Muscle of leg (tissue), 11 donors: Measurements from ENCODE around the gene CFAP206. TPM values are rescaled to one million over a fixed set of nuclear protein-coding genes. Genes with fewer than 3 reads are reported as not detected.

Experiments
- DNase-seq: peaks from one replicate; pipeline ENCODE4 v3.0.0; 2013
- H3K27ac ChIP-seq: one replicate; pipeline ENCODE4 v1.5.1; 2013; ENCODE audit warnings: mild to moderate bottlenecking, low read length, control low read depth
- H3K27me3 ChIP-seq: one replicate; pipeline ENCODE4 v1.6.1; 2013; ENCODE audit warnings: low read length; ENCODE audit not compliant: control insufficient read depth, insufficient read depth
- H3K36me3 ChIP-seq: one replicate; pipeline ENCODE4 v1.6.1; 2013; ENCODE audit warnings: low read length; ENCODE audit not compliant: control insufficient read depth, insufficient read depth
- H3K4me1 ChIP-seq: one replicate; pipeline ENCODE4 v1.6.1; 2013; ENCODE audit warnings: low read length; ENCODE audit not compliant: control insufficient read depth, insufficient read depth
- H3K4me3 ChIP-seq: one replicate; pipeline ENCODE4 v1.5.1; 2013; ENCODE audit warnings: low read length, control low read depth
- H3K9me3 ChIP-seq: replicated peaks from 2 replicates; pipeline ENCODE4 v1.6.1; 2013; ENCODE audit warnings: low read depth, low read length; ENCODE audit not compliant: control insufficient read depth
- WGBS: methylation state at CpG from one replicate; pipeline ENCODE4 v1.1.5; 2013; ENCODE audit warnings: missing lambda C conversion rate; ENCODE audit not compliant: insufficient coverage; 5-methylcytosine and 5-hydroxymethylcytosine counted together
- polyA plus RNA-seq, 8 donors: library from polyadenylated mRNA; unstranded; fragments of 120-200 nt; gene quantifications; one replicate each; pipeline versions ENCODE4 v1.2.1 to v1.2.3, GENCODE V29; 2013; ENCODE audit warnings: inconsistent platforms in 1 of 8, low replicate concordance in 1 of 8; ENCODE audit not compliant: insufficient read length in 8 of 8, insufficient read depth in 1 of 8
- total RNA-seq: library from RNA; stranded (reverse); fragments of 120-200 nt; gene quantifications from one replicate; pipeline ENCODE4 v1.2.4, GENCODE V29; 2013

CFAP206 gene
- total and polyA plus RNA-seq, 9 donors = 0.09 to 0.30 (median 0.19) TPM; not detected in 1

DNA sequence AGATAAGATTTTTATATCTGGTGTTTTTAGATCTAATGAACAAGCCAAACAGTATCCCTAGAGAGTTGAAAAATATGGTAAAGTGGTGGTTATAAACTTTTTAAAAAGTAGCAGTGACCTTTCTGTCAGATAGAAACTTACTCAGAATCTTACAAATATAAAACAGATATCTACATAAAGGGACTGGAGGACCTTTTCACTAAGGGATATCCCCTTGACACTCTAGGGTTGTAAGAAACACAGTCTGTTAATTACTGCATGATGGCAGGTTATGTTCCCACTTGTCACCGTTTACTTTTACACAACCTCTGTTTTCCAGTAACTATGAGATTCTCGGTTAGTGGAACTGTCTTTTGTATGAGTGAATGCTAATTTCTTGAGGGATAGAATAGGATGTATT, 11.5 kb downstream of the CFAP206 start:
- DNase-seq = no peak
- Histone ChIP-seq H3K27me3 (no peaks in the 10 kb centered on the region), H3K27ac (no peak overlapping the region), H3K4me1 (no peaks in the 10 kb centered on the region), H3K4me3 (no peak overlapping the region), H3K9me3 (no peaks in the 10 kb centered on the region), H3K36me3 (no peaks in the 10 kb centered on the region)
- no CpG with 5 or more reads among the region's 2 CpGs for WGBS

DNA sequence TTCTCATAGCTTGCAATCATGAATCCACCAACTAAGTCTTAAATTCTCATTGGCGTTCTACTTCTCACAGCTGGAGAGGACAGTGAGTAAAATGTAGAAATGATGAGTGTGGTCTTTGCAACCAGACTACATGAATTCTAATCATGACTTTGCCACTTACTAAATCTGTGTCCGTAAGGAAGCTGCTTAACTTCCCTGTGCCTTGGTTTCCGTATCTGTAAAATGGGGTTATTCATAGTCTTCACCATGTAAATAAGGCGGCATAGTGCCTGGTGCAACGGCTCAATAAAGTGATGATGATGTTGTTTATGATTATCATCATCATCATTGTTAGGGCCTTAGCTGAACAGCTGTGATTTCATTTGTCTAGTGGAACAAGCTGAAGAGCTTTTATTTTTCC, 12.6 kb downstream of the CFAP206 start:
- no peak overlapping the region for H3K4me3 ChIP-seq
- H3K27ac ChIP-seq = no peak overlapping the region
- H3K9me3 ChIP-seq = no peaks in the 10 kb centered on the region
- no peaks in the 10 kb centered on the region for H3K4me1 ChIP-seq
- no peak for DNase-seq
- no peaks in the 10 kb centered on the region for H3K36me3 ChIP-seq
- no peaks in the 10 kb centered on the region for H3K27me3 ChIP-seq
- no CpG with 5 or more reads among the region's 5 CpGs for WGBS

DNA sequence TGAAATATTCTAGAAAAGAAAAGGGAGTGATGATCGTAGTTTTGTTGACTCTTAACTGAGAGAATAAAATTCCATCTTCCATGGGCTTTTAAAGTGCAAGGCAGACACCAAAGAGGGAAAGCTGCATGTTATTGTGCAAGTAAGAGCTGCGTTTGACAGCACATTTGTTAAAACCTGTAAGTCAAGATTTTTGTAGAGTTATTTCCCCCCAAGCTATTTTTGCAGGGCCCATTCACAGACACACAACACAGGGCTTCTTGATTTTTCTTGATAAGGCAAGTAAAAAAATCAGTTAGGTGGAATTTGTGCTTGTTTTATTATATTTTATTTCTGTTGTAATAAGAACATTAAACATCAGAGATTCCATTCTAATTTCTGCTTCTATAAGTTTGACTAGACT, 13.8 kb downstream of the CFAP206 start:
- H3K36me3 ChIP-seq = no peaks in the 10 kb centered on the region
- H3K4me3 ChIP-seq = no peak overlapping the region
- H3K27ac ChIP-seq = no peak overlapping the region
- H3K27me3 ChIP-seq = no peaks in the 10 kb centered on the region
- no peaks in the 10 kb centered on the region for H3K9me3 ChIP-seq
- no peaks in the 10 kb centered on the region for H3K4me1 ChIP-seq
- WGBS = no CpG with 5 or more reads among the region's 2 CpGs
- DNase-seq = no peak

DNA sequence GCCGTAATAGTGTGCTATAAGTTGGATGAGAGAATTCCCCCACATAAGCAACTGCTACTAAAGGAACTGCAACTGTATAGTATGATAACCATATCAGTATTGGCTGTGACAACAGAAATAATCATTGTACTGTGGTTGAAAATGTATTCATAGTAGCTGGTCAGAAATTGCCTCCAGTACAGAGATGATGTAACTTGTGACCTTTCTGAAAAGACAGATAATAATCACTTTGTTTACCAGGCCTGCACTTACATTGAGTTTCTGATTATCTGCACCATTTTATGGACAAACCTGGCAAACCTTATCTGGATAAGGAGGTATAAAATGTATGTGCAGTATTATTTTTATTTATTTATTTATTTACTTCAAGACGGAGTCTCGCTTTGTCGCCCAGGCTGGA, 19.0 kb downstream of the CFAP206 start:
- Histone ChIP-seq H3K9me3 (no peaks in the 10 kb centered on the region), H3K36me3 (no peaks in the 10 kb centered on the region), H3K4me3 (no peak overlapping the region), H3K4me1 (no peaks in the 10 kb centered on the region), H3K27ac (no peak overlapping the region), H3K27me3 (no peaks in the 10 kb centered on the region)
- no CpG with 5 or more reads among the region's 4 CpGs for WGBS
- DNase-seq = no peak

DNA sequence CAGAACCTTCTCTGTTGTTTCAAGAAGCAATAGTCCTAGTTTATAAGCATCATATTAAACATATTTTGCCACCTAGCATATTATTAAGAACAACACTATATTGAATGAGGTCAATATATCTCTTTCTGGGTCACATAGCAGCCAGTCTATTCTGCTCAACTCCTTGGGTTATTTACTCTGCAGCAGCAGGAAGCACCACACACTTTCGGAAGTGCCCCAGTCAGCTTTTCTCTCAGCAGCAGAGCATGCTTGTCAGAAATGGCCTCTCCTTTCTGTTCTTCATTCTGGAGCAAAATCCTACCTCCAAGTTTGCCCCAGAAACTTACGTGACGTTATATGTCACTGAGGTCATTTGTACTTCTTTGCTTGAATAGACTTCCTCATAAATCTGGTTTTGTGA, 22.7 kb downstream of the CFAP206 start:
- Histone ChIP-seq H3K27ac (no peak overlapping the region), H3K27me3 (no peaks in the 10 kb centered on the region), H3K36me3 (no peaks in the 10 kb centered on the region), H3K4me1 (no peaks in the 10 kb centered on the region), H3K4me3 (no peak overlapping the region), H3K9me3 (no peaks in the 10 kb centered on the region)
- 67% methylated on average over 1 of the region's 3 CpGs for WGBS
- DNase-seq = no peak

DNA sequence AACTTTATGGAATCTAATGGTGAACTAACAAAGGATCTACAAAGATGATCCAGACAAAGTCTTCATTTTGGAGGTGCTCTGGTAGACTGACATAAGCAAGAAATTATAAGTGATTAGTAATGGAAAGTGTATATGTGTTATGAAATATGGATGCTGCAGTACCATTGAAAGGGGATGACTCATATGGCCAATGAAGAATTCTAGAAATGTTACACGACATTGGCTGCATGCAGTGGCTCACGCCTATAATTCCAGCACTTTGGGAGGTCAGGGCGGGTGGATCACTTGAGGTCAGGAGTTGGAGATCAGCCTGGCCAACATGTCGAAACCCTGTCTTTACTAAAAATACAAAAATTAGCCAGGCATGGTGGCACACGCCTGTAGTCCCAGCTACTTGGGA, 23.5 kb downstream of the CFAP206 start:
- WGBS = 82% methylated on average over 3 of the region's 5 CpGs
- H3K27me3 ChIP-seq = no peaks in the 10 kb centered on the region
- no peaks in the 10 kb centered on the region for H3K36me3 ChIP-seq
- H3K9me3 ChIP-seq = no peaks in the 10 kb centered on the region
- no peak overlapping the region for H3K27ac ChIP-seq
- no peak overlapping the region for H3K4me3 ChIP-seq
- no peak for DNase-seq
- no peaks in the 10 kb centered on the region for H3K4me1 ChIP-seq

DNA sequence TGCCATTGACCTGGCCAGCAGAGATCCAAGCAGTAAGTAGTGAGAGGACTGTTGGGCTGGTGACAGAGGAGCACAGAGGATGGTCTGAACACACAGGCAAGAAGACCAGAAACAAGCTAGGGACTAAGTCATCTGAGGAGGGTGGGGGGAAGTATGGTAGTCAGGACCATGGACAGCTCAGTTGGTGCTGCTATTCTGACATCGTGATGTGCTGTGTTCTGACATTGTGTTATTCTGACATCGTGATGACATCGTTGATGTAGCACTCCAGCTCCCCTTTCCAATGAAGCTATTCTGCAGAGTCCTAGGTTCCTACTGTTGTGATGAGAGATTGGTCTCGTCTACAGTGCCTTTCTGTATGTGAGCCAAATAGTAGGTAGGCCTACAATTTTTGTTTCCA, 28.7 kb downstream of the CFAP206 start:
- Histone ChIP-seq H3K27ac (no peak overlapping the region), H3K4me1 (no peaks in the 10 kb centered on the region), H3K9me3 (no peaks in the 10 kb centered on the region), H3K36me3 (no peaks in the 10 kb centered on the region), H3K27me3 (no peaks in the 10 kb centered on the region), H3K4me3 (no peak overlapping the region)
- DNase-seq = peak; percentile 77
- 8% methylated on average over 2 of the region's 4 CpGs for WGBS

DNA sequence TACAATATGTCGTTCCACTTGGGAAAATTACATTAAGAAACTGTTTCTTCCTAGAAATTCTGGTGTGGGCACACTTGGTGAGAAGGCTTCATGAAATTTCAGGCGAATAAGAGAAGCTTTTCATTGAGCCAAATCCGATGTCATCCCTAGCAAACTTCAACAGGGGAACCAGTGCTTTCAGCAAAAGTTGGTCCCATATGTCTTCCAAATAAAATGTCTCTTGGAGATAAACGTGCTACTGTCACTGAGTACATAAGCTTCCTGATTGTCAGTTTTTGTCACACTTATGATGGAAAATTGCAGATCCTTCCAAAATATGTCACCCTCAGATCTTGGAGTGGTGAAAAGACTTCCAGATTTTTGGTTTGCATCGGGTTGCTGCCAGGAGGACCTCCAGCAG, 33.9 kb downstream of the CFAP206 start:
- WGBS = 70% methylated on average over 2 of the region's 5 CpGs

DNA sequence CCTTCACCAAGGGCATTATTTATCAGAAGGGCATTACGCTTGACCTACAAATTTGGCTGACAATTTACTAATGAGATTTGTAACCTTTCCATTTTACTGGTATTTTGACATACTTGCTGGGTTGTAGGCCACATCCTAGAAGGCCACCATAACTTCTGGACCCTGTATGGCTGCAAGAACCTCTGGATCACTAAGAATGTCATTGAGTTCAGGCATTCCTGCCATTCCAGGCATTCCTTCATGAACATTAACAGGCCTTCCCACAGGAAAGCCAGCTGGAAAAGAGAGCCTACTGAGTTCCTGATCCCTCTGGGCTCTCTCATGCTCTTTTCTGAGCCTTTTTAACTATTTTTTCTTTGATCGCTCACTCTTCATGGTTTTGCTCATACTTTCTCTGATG, 36.6 kb downstream of the CFAP206 start:
- 89% methylated on average over 2 of the region's 2 CpGs for WGBS
- H3K4me3 ChIP-seq = no peak overlapping the region
- no peak overlapping the region for H3K27ac ChIP-seq
- no peaks in the 10 kb centered on the region for H3K36me3 ChIP-seq
- no peaks in the 10 kb centered on the region for H3K27me3 ChIP-seq
- H3K9me3 ChIP-seq = no peaks in the 10 kb centered on the region
- no peak for DNase-seq
- H3K4me1 ChIP-seq = no peaks in the 10 kb centered on the region

More for the DNA sequence above, 33.9 kb downstream of the CFAP206 start:
- Histone ChIP-seq H3K9me3 (no peaks in the 10 kb centered on the region), H3K36me3 (no peaks in the 10 kb centered on the region), H3K4me1 (no peaks in the 10 kb centered on the region), H3K27me3 (no peaks in the 10 kb centered on the region), H3K27ac (no peak overlapping the region), H3K4me3 (no peak overlapping the region)
- no peak for DNase-seq

DNA sequence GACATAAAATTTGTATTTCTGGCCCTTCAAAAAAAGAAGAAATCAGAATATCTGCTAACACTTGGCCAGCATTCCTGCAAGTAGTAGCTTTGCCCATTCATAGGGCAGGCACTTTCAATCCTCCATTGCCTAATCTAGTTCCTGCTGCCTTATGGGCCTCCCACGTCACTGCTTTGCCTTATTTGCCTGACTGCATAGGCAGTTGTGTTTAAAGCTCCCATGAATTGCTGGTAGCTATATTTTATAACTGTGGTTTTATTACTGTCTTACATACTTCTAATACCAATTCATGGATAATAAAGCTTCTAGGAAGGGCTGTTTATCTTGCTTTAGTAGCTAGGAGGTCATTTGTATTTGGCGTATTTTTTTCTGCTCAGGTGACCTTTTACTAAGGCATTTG, 57.3 kb downstream of the CFAP206 start:
- no peak for DNase-seq
- H3K4me1 ChIP-seq = no peaks in the 10 kb centered on the region

More for the DNA sequence above, 57.3 kb downstream of the CFAP206 start:
- Histone ChIP-seq H3K9me3 (no peaks in the 10 kb centered on the region), H3K4me3 (no peak overlapping the region), H3K27ac (no peak overlapping the region), H3K36me3 (no peaks in the 10 kb centered on the region), H3K27me3 (no peaks in the 10 kb centered on the region)
- no CpG with 5 or more reads among the region's 2 CpGs for WGBS
